ENCODE data around the gene CRISPLD2. TPM values are rescaled to one million over a fixed set of nuclear protein-coding genes. Genes with fewer than 3 reads are reported as not detected.

CRISPLD2 gene
- total and polyA plus RNA-seq, 9 of the 15 experiments (the other 6 are each of a cell fraction or from before 2014, with no cell fraction given) = 0.03 to 0.24 (median 0.04) TPM; not detected in 4

- TF ChIP-seq ZNF609 (CRISPR knock-in tag; IDR thresholded peaks at IDR 0.05; ENCODE audit: borderline replicate concordance) (peak; percentile 73; the same call in 1 of the 2 replicates), HMG20B (CRISPR knock-in tag; IDR thresholded peaks at IDR 0.05) (no peak), ARHGAP35 (IDR thresholded peaks at IDR 0.05; ENCODE audit: partially characterized antibody) (no peak), ZNF445 (CRISPR knock-in tag; IDR thresholded peaks at IDR 0.05; ENCODE audit: low read depth) (no peak), TAL1 (IDR thresholded peaks at IDR 0.05) (peak; percentile 73), TFAM (CRISPR knock-in tag; conservative IDR thresholded peaks at IDR 0.05) (no peak), NELFE (IDR thresholded peaks at IDR 0.05; ENCODE audit: insufficient read depth, insufficient read length) (no peak), ZNF57 (CRISPR knock-in tag; IDR thresholded peaks at IDR 0.05) (no peak), ELK1 (CRISPR knock-in tag; IDR thresholded peaks at IDR 0.05) (no peak), ZNF24 (IDR thresholded peaks at IDR 0.05) (no peak), KLF16 (IDR thresholded peaks at IDR 0.05) (peak; percentile 83), ESRRA (IDR thresholded peaks at IDR 0.05; ENCODE audit: borderline replicate concordance, low read depth) (peak; percentile 72), SRSF1 (IDR thresholded peaks at IDR 0.05; ENCODE audit: low read depth, low read length) (no peak), TBP (optimal IDR thresholded peaks at IDR 0.05; ENCODE audit: low read depth, low read length) (peak; percentile 50), TCF15 (CRISPR knock-in tag; IDR thresholded peaks at IDR 0.05) (no peak), RBM15 (IDR thresholded peaks at IDR 0.05; ENCODE audit: insufficient read depth, low read length) (no peak), NFE2 (IDR thresholded peaks at IDR 0.05; ENCODE audit: low read depth) (peak; percentile 94), GATAD2B (IDR thresholded peaks at IDR 0.05; ENCODE audit: borderline replicate concordance) (peak; percentile 98), TRIM24 (IDR thresholded peaks at IDR 0.05) (peak; percentile 65 to 83; a peak in 3 of 4 replicates), TAF7 (tag; IDR thresholded peaks at IDR 0.05) (peak; percentile 71; the same call in 1 of the 2 replicates), NFRKB (IDR thresholded peaks at IDR 0.05; ENCODE audit: low read depth) (peak; percentile 97), USF1 (CRISPR knock-in tag; IDR thresholded peaks at IDR 0.05) (no peak)
These were observed 60.0 kb downstream of the CRISPLD2 start (continued) for GRCh38 chr16:84879569-84880487.
